Cortex of kidney (tissue), 1 donor: Measurements from ENCODE around the gene WWOX.

Source experiments
- DNase-seq: peaks from one replicate; lab custom pipeline; 2025; lab: John Stamatoyannopoulos, UW

WWOX gene

GRCh38 chr16:78437352-78437968 lies 338.0 kb downstream of the WWOX start:
- DNase-seq: no peak

DNA sequence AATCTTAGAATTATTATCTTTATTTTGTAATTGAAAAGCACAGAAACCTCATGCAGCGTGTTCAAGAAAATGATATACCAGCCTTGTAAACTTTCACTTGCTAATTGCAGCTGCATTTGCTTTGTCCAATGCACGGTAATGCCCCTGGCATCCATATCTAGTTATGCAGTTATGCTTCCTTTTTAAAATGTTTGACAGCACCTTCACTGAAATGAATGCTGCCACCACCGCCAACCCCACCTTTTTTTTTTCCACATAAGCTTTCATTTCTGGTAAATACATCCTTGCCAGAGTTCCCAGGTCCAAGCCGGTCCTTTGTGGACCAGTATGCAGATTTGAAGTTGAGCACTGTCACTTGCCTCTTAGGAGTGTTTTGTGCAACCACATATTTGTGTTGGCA lies 338.8 kb downstream of the WWOX start:
- no peak for DNase-seq

- no peak for DNase-seq
These were observed 339.2 kb downstream of the WWOX start for GRCh38 chr16:78438632-78439031.

DNA sequence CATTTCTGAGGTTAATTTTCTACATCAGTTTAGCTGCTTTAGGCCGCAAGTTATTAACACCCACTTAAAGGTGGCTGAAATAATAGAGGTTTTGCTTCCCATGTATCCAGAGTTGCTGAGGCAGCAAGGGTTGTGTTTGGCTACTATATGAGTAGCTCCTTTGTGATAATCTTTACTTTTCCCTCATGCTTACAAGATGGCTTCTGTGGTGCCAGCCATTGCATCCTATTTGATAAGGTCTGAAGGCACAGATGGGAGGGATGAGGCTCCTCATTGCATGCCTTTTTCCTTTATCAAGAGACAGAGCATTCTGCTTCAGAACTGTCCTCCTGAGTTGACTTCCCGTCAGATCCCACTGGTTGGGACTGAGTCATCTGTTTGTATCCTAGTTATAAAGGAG lies 340.2 kb downstream of the WWOX start:
- no peak for DNase-seq

GRCh38 chr16:78441298-78441697 lies 341.8 kb downstream of the WWOX start:
- no peak for DNase-seq

GRCh38 chr16:78443542-78444364 lies 344.3 kb downstream of the WWOX start:
- no peak for DNase-seq

DNA sequence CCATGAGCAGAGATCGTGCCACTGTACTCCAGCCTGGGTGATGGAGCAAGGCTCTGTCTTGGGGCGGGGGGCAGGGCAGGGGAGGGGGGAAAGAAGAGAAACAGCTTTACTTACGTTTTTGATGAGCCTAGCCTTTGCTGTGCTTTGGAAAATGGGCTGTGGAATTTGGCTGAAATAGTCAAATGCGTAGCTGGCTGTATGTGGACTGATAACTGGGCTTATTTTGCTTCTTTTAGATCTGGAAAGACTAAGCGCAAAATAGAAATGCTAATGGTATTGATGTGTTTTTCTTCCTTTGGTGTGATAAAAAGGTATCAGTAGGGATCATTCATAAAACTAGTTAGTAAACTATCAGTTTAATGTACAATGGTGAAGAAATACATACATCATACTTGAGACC lies 346.4 kb downstream of the WWOX start:
- no peak for DNase-seq

DNA sequence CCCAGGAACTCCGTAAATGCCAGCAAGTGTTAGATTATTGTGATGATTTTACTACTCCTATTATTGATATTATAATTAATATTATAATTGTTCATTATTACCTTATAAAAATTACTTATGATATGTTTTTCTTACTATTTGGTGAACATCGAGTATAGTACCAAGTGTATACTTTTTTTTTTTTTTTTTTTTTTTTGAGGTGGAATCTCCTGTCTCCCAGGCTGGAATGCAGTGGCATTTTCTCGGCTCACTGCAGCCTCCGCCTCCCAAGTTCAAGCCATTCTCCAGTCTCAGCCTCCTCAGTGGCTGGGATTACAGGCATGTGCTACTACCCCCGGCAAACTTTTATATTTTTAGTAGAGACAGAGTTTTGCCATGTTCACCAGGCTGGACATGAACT lies 347.0 kb downstream of the WWOX start:
- DNase-seq: no peak

DNA sequence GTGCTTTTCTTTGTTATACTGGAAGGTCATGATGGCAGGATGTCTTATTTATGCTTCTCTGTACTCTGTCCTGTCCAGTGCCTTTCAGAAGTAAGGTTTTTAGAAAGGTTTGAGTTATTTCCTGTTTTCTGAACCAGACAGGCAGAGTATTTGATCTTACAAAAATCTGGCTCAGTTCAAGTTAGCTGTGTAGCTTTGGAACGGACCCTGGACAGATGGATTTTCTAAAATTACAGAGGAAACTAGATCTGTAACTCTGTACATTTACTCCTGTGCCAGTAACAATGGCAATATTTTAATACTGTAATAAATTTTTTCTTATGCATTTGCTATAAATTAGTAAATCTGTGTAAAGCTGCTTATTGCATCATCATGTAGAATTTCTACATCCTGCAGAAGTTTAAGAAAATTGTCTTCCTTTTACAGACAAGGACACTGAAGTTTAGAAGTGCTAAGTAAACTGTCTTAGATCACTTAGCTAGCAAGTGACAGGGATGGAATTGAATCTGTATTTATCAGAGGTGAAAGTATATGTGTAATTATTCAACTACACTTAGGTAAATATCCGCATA lies 347.6 kb downstream of the WWOX start:
- no peak for DNase-seq

GRCh38 chr16:78448658-78449271 lies 349.3 kb downstream of the WWOX start:
- no peak for DNase-seq

DNA sequence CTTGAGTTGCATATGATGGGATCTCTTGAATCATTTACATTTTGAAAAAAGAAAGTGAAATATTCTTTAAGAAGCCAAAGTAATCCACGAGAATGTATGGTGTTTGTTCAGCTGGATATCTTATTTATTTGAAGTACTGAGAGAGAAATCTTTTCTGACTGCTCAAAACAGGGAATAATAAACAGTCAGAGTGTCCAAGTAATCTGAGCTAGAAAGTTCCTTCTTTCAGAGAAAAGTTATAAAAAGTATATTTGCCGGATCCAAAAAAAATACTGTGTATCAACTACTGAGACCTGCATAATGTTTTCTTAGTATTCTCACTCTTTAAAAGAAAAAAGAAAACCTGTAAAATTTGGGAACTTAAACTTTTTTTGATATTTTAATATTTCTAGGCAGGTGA lies 350.8 kb downstream of the WWOX start:
- DNase-seq: no peak

GRCh38 chr16:78452025-78452555 lies 352.6 kb downstream of the WWOX start:
- no peak for DNase-seq

DNA sequence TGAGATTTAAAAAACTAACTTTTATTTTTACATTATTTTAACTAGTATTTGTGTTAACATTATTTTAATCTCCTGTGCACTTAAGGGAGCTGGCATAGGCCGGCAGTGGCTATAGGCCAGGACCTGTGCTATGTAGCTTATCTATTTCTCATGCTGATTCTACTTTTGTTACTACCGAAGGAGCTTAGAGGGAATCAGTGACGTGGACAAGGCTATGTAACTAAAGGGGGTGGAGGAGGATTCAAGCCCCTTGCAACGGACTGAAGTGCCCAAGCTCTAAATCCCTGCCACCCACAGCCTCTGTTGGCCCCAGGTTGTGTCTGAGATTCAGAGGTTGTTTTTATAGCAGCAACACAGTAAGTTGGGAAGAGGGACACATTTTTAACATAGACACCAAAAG lies 356.4 kb downstream of the WWOX start:
- DNase-seq: no peak

DNA sequence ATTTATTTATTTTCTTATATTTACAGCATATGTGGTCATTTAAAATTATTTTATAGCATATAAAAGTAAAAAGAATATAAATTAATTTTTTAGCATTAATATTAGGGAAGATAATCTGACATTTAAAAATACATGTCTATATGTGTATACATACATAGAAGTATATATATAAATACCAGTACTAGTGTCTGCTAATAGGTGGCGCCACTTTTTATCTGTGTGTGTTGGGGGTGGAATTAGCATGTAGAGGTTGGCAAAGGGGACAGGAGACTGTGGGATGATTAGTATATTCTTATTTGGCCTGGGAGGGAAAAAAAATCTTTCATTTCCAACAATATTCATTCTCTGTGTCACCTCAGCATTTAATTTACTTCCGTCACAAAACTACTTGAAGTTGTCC lies 359.1 kb downstream of the WWOX start:
- no peak for DNase-seq

DNA sequence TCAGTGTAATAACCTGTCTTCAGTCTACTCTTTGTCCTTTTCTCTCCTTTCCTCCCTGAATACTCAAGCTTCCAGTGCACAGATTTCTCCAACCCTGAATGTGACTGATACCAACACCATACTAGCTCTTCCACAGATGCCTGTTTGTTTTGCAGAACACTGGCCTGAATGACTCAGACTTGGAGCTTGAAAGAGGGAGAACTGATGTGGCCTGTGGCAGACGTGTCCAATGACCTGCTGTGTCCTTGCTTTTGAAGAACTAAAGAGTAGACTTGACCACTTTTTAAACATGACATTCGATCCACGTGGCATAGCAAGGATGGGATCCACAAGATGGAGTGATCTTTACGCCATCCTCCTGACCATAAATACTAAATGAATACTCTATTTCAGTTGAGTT lies 361.0 kb downstream of the WWOX start:
- no peak for DNase-seq

DNA sequence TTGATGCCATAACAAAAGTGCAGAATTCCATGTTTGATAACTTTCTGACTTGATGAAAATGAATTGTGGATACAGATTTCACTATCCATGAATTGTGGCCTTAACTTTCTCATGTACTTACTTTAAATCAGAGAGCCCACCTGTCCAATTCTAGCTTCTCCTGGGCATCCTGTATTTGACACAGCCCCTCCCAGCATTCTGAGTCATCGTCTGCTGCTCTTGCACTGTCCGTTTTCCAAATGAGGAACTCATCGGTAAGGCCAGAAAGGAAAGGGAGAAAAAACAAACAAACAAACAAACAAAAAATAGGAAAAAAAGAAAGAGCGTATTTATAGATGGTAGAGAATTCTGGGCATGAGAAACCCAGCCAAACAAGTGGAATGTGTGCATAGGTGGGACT lies 361.6 kb downstream of the WWOX start:
- no peak for DNase-seq

DNA sequence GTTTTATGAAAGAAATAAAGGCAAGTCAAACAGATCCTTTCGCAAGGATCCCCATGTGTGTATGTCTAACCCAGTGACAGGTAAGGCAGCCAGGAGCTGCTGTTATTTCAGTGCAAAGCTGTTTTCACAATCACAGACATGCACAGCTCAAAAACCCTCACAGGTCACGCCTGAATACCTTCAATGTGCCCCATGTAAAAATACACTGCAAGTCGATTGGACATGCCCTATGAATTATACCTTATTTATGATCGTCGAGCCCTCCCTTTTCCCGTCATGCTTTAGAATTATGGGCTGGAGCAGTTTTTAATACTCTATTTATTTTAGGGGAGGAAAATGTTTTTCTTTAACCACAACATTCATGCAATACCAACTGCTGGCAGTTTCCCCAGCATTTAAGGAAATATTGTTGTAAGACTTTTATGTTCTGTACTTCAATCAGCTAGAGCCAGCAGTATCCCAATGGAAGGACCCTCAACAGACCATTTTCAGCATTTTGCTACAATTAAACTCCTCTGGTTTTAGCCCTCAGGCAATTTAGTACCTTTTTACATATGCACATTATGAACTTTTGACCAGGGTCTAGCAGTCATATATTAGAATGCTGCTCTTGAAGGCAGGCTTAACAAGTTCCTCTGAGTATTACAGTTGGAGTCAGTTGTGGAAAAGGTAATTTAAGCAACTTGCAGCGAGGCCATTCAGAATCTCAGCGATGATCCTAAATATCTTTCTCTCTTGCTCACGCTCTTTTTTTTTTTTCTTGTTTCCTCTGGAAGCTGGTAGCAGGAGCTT lies 362.2 kb downstream of the WWOX start:
- no peak for DNase-seq

- no peak for DNase-seq
These were observed 363.1 kb downstream of the WWOX start for GRCh38 chr16:78462288-78463208.

DNA sequence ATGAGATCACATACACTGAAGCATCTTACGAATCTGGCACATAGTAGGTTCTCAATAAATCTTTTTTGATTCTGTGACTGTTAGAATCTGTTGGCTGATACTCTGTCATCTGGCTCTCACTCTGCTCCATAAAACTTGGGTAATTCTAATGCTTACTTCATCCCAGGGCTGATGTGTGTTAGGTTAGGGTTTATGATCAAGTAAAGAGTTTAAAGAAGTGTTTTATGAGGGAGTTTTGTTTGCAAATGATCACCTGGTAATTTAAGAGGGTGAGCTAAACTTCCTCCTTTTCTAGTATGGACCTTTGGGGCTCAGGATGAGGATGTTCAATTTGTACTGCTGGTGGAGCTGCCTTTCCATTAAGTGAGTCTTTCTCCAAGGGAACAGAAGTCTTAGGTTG lies 364.1 kb downstream of the WWOX start:
- no peak for DNase-seq

- no peak for DNase-seq
These were observed 365.4 kb downstream of the WWOX start for GRCh38 chr16:78464833-78465232.

DNA sequence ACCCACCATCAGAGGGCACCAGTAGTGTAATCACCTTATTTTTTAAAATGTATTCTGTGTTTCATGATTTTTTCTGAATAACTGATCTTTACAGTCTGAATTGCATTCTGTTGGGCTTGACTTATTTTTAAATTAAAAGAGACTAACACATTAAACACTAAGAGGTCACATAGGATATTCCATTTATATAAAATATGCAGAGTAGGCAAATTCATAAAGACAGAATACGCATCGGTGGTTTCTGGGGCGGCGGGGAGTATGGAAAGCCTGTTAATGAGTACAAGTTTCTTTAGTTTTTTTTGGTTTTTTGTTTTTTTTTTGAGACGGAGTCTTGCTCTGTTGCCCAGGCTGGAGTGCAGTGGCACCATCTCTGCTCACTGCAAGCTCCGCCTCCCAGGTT lies 366.3 kb downstream of the WWOX start:
- DNase-seq: no peak
